Endothelial cell of umbilical vein (primary cell): ENCODE data around the gene POLR1H. TPM values are rescaled to one million over a fixed set of nuclear protein-coding genes. Genes with fewer than 3 reads are reported as not detected.

Experiments used
- BruUV-seq: library from RNA; stranded (reverse); fragments of 400-500 nt; replicated peaks from 2 replicates; lab custom pipeline; 2021; lab: Mats Ljungman, UMichigan
- CTCF ChIA-PET: fragments of 300-600, 350-600 bp; sonication (Branson Sonifier 250); formaldehyde crosslinking; loops from one replicate; lab custom pipeline; 2021; ENCODE audit warnings: antibody characterized with exemption, inconsistent platforms; lab: Charles Lee
- POLR2A ChIA-PET: fragments of 300-600, 350-600 bp; sonication (Branson Sonifier 250); formaldehyde crosslinking; loops from one replicate; lab custom pipeline; 2021; ENCODE audit warnings: antibody characterized with exemption, inconsistent platforms; lab: Charles Lee
- DNase-seq: peaks from one replicate; pipeline ENCODE4 v3.0.0-alpha.2; 2011; ENCODE audit warnings: low read depth, low spot score
- FAIRE-seq: peaks from 2 replicates; lab custom pipeline; 2011; peaks lifted over from hg19 to GRCh38; lab: Jason Lieb, UNC
- H2AFZ ChIP-seq: 2 replicates; pipeline ENCODE4 v1.6.0; 2012; ENCODE audit warnings: low read depth, low read length, control low read depth, inconsistent platforms
- H3K27ac ChIP-seq: 2 replicates; pipeline ENCODE4 v1.5.1; 2011; ENCODE audit warnings: low read depth, mild to moderate bottlenecking, control low read depth, low read length, moderate library complexity; ENCODE audit not compliant: insufficient read depth
- H3K27me3 ChIP-seq, 2 experiments: 2 replicates each; pipeline versions ENCODE4 v1.6.0 to v1.6.1; 2011; ENCODE audit warnings: low read length in 2 of 2, mixed read lengths in 1 of 2; ENCODE audit not compliant: control insufficient read depth in 2 of 2, insufficient read depth in 2 of 2
- H3K36me3 ChIP-seq, 2 experiments: 2 replicates in 1 of 2; 3 replicates in 1 of 2; pipeline ENCODE4 v1.5.1; 2011; ENCODE audit warnings: low read length in 2 of 2, mild to moderate bottlenecking in 1 of 2, moderate library complexity in 1 of 2; ENCODE audit not compliant: control insufficient read depth in 2 of 2, insufficient read depth in 2 of 2; ENCODE audit errors: extremely low read depth in 1 of 2
- H3K4me1 ChIP-seq: 3 replicates; pipeline ENCODE4 v1.5.1; 2011; ENCODE audit warnings: mild to moderate bottlenecking, low read length; ENCODE audit not compliant: control insufficient read depth, insufficient read depth; ENCODE audit errors: extremely low read depth
- H3K4me2 ChIP-seq: 2 replicates; pipeline ENCODE4 v1.6.1; 2011; ENCODE audit warnings: low read length, control low read depth, mixed read lengths; ENCODE audit not compliant: insufficient read depth
- H3K4me3 ChIP-seq, 3 experiments: fragments of 200-600 bp in 1 of 3; sonication (generic), shearing (Covaris generic) in 1 of 3; replicated peaks in 1 of 3; 2 replicates each; pipeline ENCODE4 v1.5.1; 2011 to 2016; ENCODE audit warnings: control low read depth in 3 of 3, low read length in 3 of 3, mild to moderate bottlenecking in 2 of 3, inconsistent platforms in 1 of 3, low read depth in 1 of 3, moderate library complexity in 1 of 3; ENCODE audit not compliant: insufficient read depth in 1 of 3
- H3K79me2 ChIP-seq: 2 replicates; pipeline ENCODE4 v1.6.0; 2012; ENCODE audit warnings: low read length, inconsistent platforms; ENCODE audit not compliant: control insufficient read depth, insufficient read depth
- H3K9ac ChIP-seq: replicated peaks from 2 replicates; pipeline ENCODE3; 2011; ENCODE audit warnings: low read length, control low read depth; ENCODE audit not compliant: insufficient read depth; ENCODE audit errors: extremely low read depth
- H3K9me1 ChIP-seq: replicated peaks from 3 replicates; pipeline ENCODE4 v1.6.0; 2011; ENCODE audit warnings: mild to moderate bottlenecking, low read length; ENCODE audit not compliant: control insufficient read depth, insufficient read depth; ENCODE audit errors: extremely low read depth
- H3K9me3 ChIP-seq: replicated peaks from 2 replicates; pipeline ENCODE4 v1.5.1; 2012; ENCODE audit warnings: low read length, inconsistent platforms; ENCODE audit not compliant: control insufficient read depth, insufficient read depth
- H4K20me1 ChIP-seq: replicated peaks from 2 replicates; pipeline ENCODE3; 2011; ENCODE audit warnings: mild to moderate bottlenecking, low read length; ENCODE audit not compliant: control insufficient read depth, insufficient read depth; ENCODE audit errors: extremely low read depth
- CTCF ChIP-seq, 2 donors: IDR thresholded peaks; 1 replicate in 1 of 2; 2 replicates in 1 of 2; pipeline ENCODE4 v1.5.1; 2011; ENCODE audit warnings: low read length in 2 of 2, mild to moderate bottlenecking in 2 of 2, moderate library complexity in 2 of 2, control low read depth in 1 of 2, inconsistent platforms in 1 of 2, low read depth in 1 of 2; ENCODE audit not compliant: insufficient read depth in 1 of 2; ENCODE audit errors: extremely low read depth in 1 of 2
- EZH2 ChIP-seq: IDR thresholded peaks from 2 replicates; pipeline ENCODE4 v1.6.1; 2012; ENCODE audit warnings: borderline replicate concordance, low read depth, mild to moderate bottlenecking, moderate library complexity, low read length, inconsistent platforms; ENCODE audit not compliant: severe bottlenecking
- FOS ChIP-seq: IDR thresholded peaks from 2 replicates; pipeline ENCODE4 v1.6.1; 2011; ENCODE audit warnings: mild to moderate bottlenecking, low read length, moderate library complexity, borderline replicate concordance; ENCODE audit not compliant: insufficient read depth
- GATA2 ChIP-seq: IDR thresholded peaks from 2 replicates; pipeline ENCODE4 v1.7.0; 2011; ENCODE audit warnings: low read depth, mild to moderate bottlenecking, moderate library complexity, mixed read lengths, low read length; ENCODE audit not compliant: insufficient read length, insufficient read depth
- JUN ChIP-seq: IDR thresholded peaks from 2 replicates; pipeline ENCODE4 v1.6.1; 2011; ENCODE audit warnings: borderline replicate concordance, low read depth; ENCODE audit not compliant: insufficient read length, insufficient read depth
- MAX ChIP-seq: IDR thresholded peaks from 2 replicates; pipeline ENCODE4 v1.6.1; 2011; ENCODE audit not compliant: insufficient read depth, insufficient read length
- MYC ChIP-seq: IDR thresholded peaks from one replicate; pipeline ENCODE4 v1.6.1; 2011; ENCODE audit warnings: mild to moderate bottlenecking, low read depth, low read length
- POLR2A ChIP-seq: IDR thresholded peaks from 2 replicates; pipeline ENCODE4 v1.6.1; 2012; ENCODE audit warnings: low read depth, mild to moderate bottlenecking, control low read depth, low read length
- POLR2AphosphoS5 ChIP-seq: IDR thresholded peaks from 2 replicates; pipeline ENCODE4 v1.6.1; 2012; ENCODE audit warnings: low read depth, mild to moderate bottlenecking, control low read depth, low read length, moderate library complexity; ENCODE audit not compliant: insufficient read depth
- dilution Hi-C: fragments of 300-500 bp; cut with MboI; formaldehyde crosslinking; loops from one replicate; pipeline ENCODE4 v1.15.0; 2019; ENCODE audit warnings: low sequenced_read_pairs; ENCODE audit not compliant: extremely low pct_ligation_motif_present
- intact Hi-C: fragments of 100-400 bp; cut with micrococcal nuclease; formaldehyde crosslinking; loops from one replicate; pipeline ENCODE4 v1.10.0; 2022
- polyA plus RNA-seq, 4 experiments: library from polyadenylated mRNA; depleted of rRNA in 3 of 4; stranded (reverse) in 3 of 4; unstranded in 1 of 4; fragments of >200 nt; gene quantifications; 2 replicates each; pipeline versions ENCODE4 v1.2.1 to v1.2.3, GENCODE V29; 2011 to 2012; ENCODE audit warnings: missing spikeins in 1 of 4
- total RNA-seq: library from RNA; stranded (reverse); gene quantifications from 2 replicates; pipeline ENCODE4 v1.2.3, GENCODE V29; 2021

Gene POLR1H
- total and polyA plus RNA-seq, 2 donors (not counting 3 experiments of a cell fraction or from before 2014, with no cell fraction given) = 32.5 to 65.3 TPM

DNA sequence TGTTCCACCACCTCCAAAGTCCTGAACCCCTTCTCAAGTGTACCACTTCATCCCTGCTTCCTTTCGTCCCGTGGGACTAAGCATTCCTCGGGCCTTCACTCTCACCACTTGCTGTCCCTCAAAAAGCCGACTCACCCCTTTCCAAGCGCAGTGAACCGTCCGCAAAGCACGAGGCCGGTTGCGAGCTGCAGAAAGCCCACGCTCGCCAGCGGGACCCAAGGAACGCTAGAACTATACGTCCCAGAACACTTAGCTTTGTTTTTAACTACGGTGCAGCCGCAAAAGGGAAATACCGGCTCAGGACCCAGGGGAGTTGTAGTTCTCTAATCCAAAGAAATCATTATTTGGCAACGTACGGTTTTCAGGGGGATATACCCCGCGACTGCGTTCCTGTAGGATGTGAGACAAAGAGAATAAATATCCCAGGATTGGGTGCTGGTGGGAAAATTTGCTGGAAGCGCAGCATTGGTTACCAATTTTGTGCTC lies 416 bp upstream of the POLR1H start:
- H3K9me1 ChIP-seq = no peaks in the 10 kb centered on the region
- TF ChIP-seq FOS (peak; percentile 4), MAX (no peak)
- ChIA-PET CTCF (interaction anchor here (0.6 to 2.1 kb wide), 9 partner anchors 11 to 411 kb away, joined by 3 to 16 read pairs (median 4); partner anchors contain the start of gene RNF39), POLR2A (interaction anchor here (1.4 kb wide), 1 partner anchor 41 kb away, joined by 6 read pairs; no protein-coding TSS in a partner anchor)
- H2AFZ ChIP-seq = peak overlapping the region; percentile 47
- BruUV-seq = TSS peak; percentile 87
- peak overlapping the region; percentile 89 for H3K9ac ChIP-seq
- dilution Hi-C loops = no loop called here
- H3K27me3 ChIP-seq = no peaks in the 10 kb centered on the region
- no peak for DNase-seq
- no peaks in the 10 kb centered on the region for H4K20me1 ChIP-seq
- FAIRE-seq = no peak
- intact Hi-C loops = loop anchor here (1.0 to 2.0 kb wide), 2 partner anchors 42 to 308 kb away; no protein-coding TSS in a partner anchor
- H3K9me3 ChIP-seq = no peaks in the 10 kb centered on the region
- peaks cover 15% of the 10 kb centered on the region for H3K4me1 ChIP-seq
- peak overlapping the region; percentile 92 for H3K4me2 ChIP-seq
- peak overlapping the region; percentile 78 to 94 (median 80) for H3K4me3 ChIP-seq
- peaks cover 0 to 2% of the 10 kb centered on the region in 2 experiments for H3K36me3 ChIP-seq
- peaks cover 19% of the 10 kb centered on the region for H3K79me2 ChIP-seq
- peak overlapping the region; percentile 57 for H3K27ac ChIP-seq

- FAIRE-seq (no peak), DNase-seq (no peak)
- BruUV-seq = no TSS peak
- intact Hi-C loops = loop anchor here (1.0 to 2.0 kb wide), 2 partner anchors 40 to 309 kb away; no protein-coding TSS in a partner anchor
- TF ChIP-seq MYC (no peak), CTCF (IDR thresholded peaks at IDR 0.05; ENCODE audit: extremely low read depth in 1 of 2, insufficient read depth in 1 of 2, low read depth in 1 of 2, low read length in 2 of 2) (no peak), POLR2A (no peak), JUN (no peak), EZH2 (no peak), POLR2AphosphoS5 (no peak), GATA2 (no peak), FOS (no peak), MAX (no peak)
- Histone ChIP-seq H3K27ac (peak overlapping the region; percentile 57), H3K79me2 (peaks cover 19% of the 10 kb centered on the region), H2AFZ (peak overlapping the region; percentile 76), H3K9ac (peak overlapping the region; percentile 89), H4K20me1 (no peaks in the 10 kb centered on the region), H3K27me3 (no peaks in the 10 kb centered on the region), H3K9me3 (no peaks in the 10 kb centered on the region), H3K36me3 (peaks cover 0 to 2% of the 10 kb centered on the region in 2 experiments), H3K4me2 (peak overlapping the region; percentile 82), H3K4me1 (peaks cover 23% of the 10 kb centered on the region), H3K4me3 (peak overlapping the region; percentile 78 to 94 (median 80)), H3K9me1 (no peaks in the 10 kb centered on the region)
- dilution Hi-C loops = no loop called here
- CTCF ChIA-PET = interaction anchor here (1.0 to 2.1 kb wide), 7 partner anchors 10 to 408 kb away, joined by 4 to 16 read pairs (median 6); partner anchors contain the start of gene RNF39
- POLR2A ChIA-PET = interaction anchor here (1.4 kb wide), 1 partner anchor 40 kb away, joined by 6 read pairs; no protein-coding TSS in a partner anchor
Observed at GRCh38 chr6:30061858-30062458, 893 bp downstream of the POLR1H start.
